ENCODE results near the gene MLF1. TPM values are rescaled to one million over a fixed set of nuclear protein-coding genes. Genes with fewer than 3 reads are reported as not detected.

MLF1 gene
- total RNA-seq, 4 donors from 2014 or later: 5.4 to 11.0 (median 6.0) TPM

DNA sequence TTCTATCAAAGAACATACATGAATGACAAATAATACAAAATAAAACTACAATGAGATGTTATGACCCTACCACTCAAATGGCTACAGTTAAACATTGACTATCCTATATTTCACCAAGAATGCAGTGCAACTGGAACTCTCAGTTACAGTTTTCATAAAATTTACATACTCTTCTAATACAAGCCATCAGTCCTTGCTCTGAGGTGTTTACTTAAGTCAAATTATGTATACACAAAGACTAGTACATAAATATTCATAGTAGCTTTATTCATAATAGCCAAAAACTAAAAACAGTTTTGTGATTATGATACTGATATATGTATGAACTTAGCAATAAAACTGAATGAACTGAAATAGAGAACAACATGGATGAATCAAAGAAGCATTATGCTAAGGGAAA is 19.2 kb downstream of the MLF1 start:
- no peak for DNase-seq (ENCODE audit: low spot score in 2 of 2)
- intact Hi-C loops (cut with DNase I; ENCODE audit: low total_unique reads): no loop called here
- TF ChIP-seq POLR2A (IDR thresholded peaks at IDR 0.05): no peak
- TF ChIP-seq, protein P1, sequence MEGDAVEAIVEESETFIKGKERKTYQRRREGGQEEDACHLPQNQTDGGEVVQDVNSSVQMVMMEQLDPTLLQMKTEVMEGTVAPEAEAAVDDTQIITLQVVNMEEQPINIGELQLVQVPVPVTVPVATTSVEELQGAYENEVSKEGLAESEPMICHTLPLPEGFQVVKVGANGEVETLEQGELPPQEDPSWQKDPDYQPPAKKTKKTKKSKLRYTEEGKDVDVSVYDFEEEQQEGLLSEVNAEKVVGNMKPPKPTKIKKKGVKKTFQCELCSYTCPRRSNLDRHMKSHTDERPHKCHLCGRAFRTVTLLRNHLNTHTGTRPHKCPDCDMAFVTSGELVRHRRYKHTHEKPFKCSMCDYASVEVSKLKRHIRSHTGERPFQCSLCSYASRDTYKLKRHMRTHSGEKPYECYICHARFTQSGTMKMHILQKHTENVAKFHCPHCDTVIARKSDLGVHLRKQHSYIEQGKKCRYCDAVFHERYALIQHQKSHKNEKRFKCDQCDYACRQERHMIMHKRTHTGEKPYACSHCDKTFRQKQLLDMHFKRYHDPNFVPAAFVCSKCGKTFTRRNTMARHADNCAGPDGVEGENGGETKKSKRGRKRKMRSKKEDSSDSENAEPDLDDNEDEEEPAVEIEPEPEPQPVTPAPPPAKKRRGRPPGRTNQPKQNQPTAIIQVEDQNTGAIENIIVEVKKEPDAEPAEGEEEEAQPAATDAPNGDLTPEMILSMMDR (IDR thresholded peaks at IDR 0.05): no peak
- H3K4me3 ChIP-seq (ENCODE audit: low read depth, poor library complexity, severe bottlenecking): no peak overlapping the region

DNA sequence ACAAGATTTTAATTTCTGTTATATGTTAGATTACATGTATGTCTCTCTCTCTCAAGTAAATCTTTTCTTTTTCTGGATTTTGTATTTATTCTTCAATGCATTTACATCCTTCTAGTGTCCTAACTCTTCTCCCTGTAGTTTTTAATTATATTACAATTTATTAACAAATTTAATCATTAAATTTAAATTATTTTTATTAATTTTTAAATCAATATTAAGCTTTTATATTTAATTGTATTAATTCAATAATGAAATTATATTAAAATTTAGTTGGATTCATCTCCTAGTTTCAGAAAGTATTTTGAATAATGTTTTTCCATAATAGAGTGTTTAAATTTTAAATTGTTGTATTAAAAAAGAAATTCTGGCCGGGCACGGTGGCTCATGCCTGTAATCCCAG is 29.8 kb downstream of the MLF1 start:
- intact Hi-C loops (cut with DNase I; ENCODE audit: low total_unique reads): no loop called here
- no peak for DNase-seq (ENCODE audit: low spot score in 2 of 2)
- H3K4me3 ChIP-seq (ENCODE audit: low read depth, poor library complexity, severe bottlenecking): no peak overlapping the region
- TF ChIP-seq, protein P1 (IDR thresholded peaks at IDR 0.05): no peak
- no peak for TF ChIP-seq POLR2A (IDR thresholded peaks at IDR 0.05)
- WGBS, 2 donors: 94 to 97% methylated on average over 2 of the region's 2 CpGs

DNA sequence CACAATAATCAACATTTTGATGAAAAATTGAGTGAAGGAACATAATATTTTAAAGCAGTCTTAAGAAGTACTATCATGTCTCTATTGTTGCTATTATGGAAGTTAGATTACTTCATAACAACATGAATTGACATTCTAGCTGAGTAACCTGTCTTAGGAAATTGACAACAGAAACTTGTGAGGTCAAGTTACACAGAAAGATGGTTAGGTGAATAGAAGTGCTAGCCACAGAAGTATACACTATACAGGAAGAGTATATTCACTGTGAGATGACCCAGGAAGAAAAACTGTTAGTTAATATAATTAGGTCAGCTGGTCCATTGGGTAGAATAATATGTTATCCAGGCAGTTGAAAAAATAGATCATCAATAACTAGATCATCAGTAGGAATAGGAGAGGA is 31.2 kb downstream of the MLF1 start:
- no peak for DNase-seq (ENCODE audit: low spot score in 2 of 2)
- H3K4me3 ChIP-seq (ENCODE audit: low read depth, poor library complexity, severe bottlenecking): no peak overlapping the region
- intact Hi-C loops (cut with DNase I; ENCODE audit: low total_unique reads): no loop called here
- TF ChIP-seq, protein P1 (IDR thresholded peaks at IDR 0.05): no peak
- TF ChIP-seq POLR2A (IDR thresholded peaks at IDR 0.05): no peak

DNA sequence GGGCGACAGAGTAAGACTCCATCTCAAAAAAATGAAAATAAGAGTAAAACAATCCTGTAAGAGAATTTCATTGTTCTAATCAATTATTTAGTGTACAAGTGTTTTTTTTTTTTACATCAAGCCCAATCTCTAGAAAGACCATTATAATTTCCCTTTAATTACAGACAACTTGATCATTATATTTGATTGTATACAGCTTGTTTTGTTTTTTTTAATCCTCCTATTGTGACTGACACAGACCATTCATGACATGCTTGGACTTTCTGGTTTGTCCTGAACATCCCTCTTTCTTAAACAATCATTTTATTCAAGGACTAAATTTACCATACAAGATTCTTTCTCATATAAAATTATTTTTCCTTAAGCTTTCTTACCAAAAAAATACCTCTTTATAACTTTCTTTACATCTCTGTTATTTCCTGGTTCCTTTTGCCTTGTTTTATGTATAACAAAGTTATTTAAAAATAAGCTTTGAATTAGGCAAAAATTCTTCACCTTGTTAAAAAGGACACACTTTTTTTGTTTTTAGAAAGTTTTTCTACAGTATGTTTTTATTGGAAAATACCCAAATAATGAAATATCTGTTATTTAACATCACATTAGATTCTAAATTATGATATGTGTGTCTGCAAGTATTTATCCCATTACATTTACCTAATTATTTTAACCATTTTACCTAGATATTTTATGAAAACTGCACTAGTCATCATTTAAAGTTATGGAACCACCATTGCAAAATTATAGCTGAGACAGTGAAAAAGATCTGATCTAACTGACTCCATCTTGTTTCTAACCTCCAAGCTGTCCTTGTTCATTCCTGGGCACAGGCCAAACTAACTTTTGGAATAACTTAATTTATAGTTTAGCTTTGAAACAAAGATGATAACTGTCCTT is 47.2 kb downstream of the MLF1 start:
- no peak for TF ChIP-seq POLR2A (IDR thresholded peaks at IDR 0.05)
- TF ChIP-seq, protein P1 (IDR thresholded peaks at IDR 0.05): no peak
- no peak for DNase-seq (ENCODE audit: low spot score in 2 of 2)
- 53 to 72% methylated on average over 1 of the region's 1 CpG for WGBS, 2 donors
- no peak overlapping the region for H3K4me3 ChIP-seq (ENCODE audit: low read depth, poor library complexity, severe bottlenecking)
- intact Hi-C loops (cut with DNase I; ENCODE audit: low total_unique reads): no loop called here

DNA sequence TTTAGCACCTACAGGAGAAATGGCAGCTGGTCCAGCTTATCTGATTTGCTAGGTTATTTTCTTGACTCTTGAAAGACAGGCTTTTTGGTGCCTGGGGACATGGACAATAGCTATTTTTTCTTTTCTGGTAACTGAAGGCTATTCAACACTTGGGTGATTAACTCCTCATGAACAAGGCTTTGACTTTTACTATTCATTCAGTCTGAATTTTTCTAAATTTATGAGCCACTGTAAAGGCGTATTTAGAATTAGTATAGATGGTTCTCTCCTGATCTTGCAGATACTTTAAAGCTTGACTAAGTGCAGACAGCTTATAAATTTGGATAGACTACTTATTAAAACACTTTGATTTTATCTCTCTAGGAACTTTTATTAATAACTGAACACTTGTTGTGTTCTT is 54.9 kb downstream of the MLF1 start:
- no peak overlapping the region for H3K4me3 ChIP-seq (ENCODE audit: low read depth, poor library complexity, severe bottlenecking)
- intact Hi-C loops (cut with DNase I; ENCODE audit: low total_unique reads): no loop called here
- DNase-seq (ENCODE audit: low spot score in 2 of 2): no peak
- TF ChIP-seq POLR2A (IDR thresholded peaks at IDR 0.05): no peak
- TF ChIP-seq, protein P1 (IDR thresholded peaks at IDR 0.05): no peak
- WGBS, 2 donors: 57 to 64% methylated on average over 1 of the region's 1 CpG

DNA sequence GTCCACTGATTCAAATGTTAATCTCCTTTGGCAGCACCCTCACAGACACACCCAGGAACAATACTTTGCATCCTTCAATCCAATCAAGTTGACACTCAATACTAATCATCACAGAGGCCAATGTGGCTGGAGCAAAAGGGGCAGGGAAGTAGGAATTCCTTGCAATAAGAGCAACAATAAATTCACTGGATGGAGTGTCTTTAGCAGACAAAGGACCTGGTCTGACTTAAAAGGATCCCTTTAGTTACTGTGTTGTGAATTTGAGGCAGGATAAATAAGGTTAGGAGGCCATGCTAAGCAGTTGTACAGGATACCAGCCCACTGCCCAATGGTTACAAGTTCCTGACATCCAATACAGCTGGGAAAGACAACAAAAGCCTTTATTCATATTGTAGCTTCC is 61.0 kb downstream of the MLF1 start:
- intact Hi-C loops (cut with DNase I; ENCODE audit: low total_unique reads): no loop called here
- no peak for DNase-seq (ENCODE audit: low spot score in 2 of 2)
- H3K4me3 ChIP-seq (ENCODE audit: low read depth, poor library complexity, severe bottlenecking): no peak overlapping the region
- TF ChIP-seq, protein P1 (IDR thresholded peaks at IDR 0.05): no peak
- no peak for TF ChIP-seq POLR2A (IDR thresholded peaks at IDR 0.05)

Data from lower leg skin (tissue), 4 donors.